Activated CD4-positive, alpha-beta T cell treated with anti-CD3 and anti-CD28 coated beads for 24 hours (primary cell): Measurements from ENCODE around the gene LBX2.

Source experiments
- DNase-seq, 2 donors: peaks; one replicate each; pipeline ENCODE4 v3.0.0-alpha.2; 2020; ENCODE audit warnings: low read depth in 2 of 2

The LBX2 gene

GRCh38 chr2:74525717-74526648, 26.6 kb upstream of the LBX2 start, which contains the start of gene DQX1:
Gene DQX1 (minus strand): TSS chr2:74526231. CDS start chr2:74525729, 502 bp downstream.
- DNase-seq = no peak

GRCh38 chr2:74524955-74525716, 25.7 kb upstream of the LBX2 start:
- no peak for DNase-seq

- no peak for DNase-seq
Measured at GRCh38 chr2:74524005-74524404, 24.6 kb upstream of the LBX2 start.

GRCh38 chr2:74522516-74522915, 23.1 kb upstream of the LBX2 start:
- DNase-seq = no peak

GRCh38 chr2:74516650-74517049, 17.2 kb upstream of the LBX2 start:
- DNase-seq = no peak

GRCh38 chr2:74515981-74516633, 16.7 kb upstream of the LBX2 start:
- DNase-seq = peak; percentile 70

- no peak for DNase-seq
Measured at GRCh38 chr2:74515271-74515980, 16.0 kb upstream of the LBX2 start.

- DNase-seq = no peak
Measured at GRCh38 chr2:74514368-74515270, 15.2 kb upstream of the LBX2 start, which contains the start of gene TLX2. Gene TLX2 (plus strand): TSS chr2:74514450. CDS start chr2:74514807, 357 bp downstream.

GRCh38 chr2:74513605-74514367, 14.4 kb upstream of the LBX2 start:
- DNase-seq = no peak

GRCh38 chr2:74512744-74513604, 13.6 kb upstream of the LBX2 start:
- DNase-seq = no peak

GRCh38 chr2:74511104-74511989, 11.9 kb upstream of the LBX2 start:
- no peak for DNase-seq

- no peak for DNase-seq
Measured at GRCh38 chr2:74510272-74510671, 10.9 kb upstream of the LBX2 start.

- no peak for DNase-seq
Measured at GRCh38 chr2:74507926-74508520, 8.6 kb upstream of the LBX2 start.

GRCh38 chr2:74507145-74507925, 7.9 kb upstream of the LBX2 start, which contains the start of gene PCGF1:
Gene PCGF1 (minus strand): TSS chr2:74507695. CDS start chr2:74507668, 27 bp downstream.
- DNase-seq = peak; percentile 99

GRCh38 chr2:74505448-74506246, 6.2 kb upstream of the LBX2 start:
- DNase-seq = no peak
